Measurements from ENCODE around the gene TRPM2.

GRCh38 chr21:44441041-44441400, 87.6 kb downstream of the TRPM2 start:
- no peak for TF ChIP-seq CTCF (IDR thresholded peaks at IDR 0.05)
- no peak for TF ChIP-seq POLR2AphosphoS5 (IDR thresholded peaks at IDR 0.05)
